ENCODE results near the gene TM9SF2.
A peak's percentile ranks its signal among the peaks of the same experiment; 100 is the strongest.
"Not testable (repeated sequence)": the region's sequence is repeated elsewhere in the genome, so short reads cannot be mapped to it uniquely, and the experiment has no call there.

The TM9SF2 gene, protein sequence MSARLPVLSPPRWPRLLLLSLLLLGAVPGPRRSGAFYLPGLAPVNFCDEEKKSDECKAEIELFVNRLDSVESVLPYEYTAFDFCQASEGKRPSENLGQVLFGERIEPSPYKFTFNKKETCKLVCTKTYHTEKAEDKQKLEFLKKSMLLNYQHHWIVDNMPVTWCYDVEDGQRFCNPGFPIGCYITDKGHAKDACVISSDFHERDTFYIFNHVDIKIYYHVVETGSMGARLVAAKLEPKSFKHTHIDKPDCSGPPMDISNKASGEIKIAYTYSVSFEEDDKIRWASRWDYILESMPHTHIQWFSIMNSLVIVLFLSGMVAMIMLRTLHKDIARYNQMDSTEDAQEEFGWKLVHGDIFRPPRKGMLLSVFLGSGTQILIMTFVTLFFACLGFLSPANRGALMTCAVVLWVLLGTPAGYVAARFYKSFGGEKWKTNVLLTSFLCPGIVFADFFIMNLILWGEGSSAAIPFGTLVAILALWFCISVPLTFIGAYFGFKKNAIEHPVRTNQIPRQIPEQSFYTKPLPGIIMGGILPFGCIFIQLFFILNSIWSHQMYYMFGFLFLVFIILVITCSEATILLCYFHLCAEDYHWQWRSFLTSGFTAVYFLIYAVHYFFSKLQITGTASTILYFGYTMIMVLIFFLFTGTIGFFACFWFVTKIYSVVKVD

DNA sequence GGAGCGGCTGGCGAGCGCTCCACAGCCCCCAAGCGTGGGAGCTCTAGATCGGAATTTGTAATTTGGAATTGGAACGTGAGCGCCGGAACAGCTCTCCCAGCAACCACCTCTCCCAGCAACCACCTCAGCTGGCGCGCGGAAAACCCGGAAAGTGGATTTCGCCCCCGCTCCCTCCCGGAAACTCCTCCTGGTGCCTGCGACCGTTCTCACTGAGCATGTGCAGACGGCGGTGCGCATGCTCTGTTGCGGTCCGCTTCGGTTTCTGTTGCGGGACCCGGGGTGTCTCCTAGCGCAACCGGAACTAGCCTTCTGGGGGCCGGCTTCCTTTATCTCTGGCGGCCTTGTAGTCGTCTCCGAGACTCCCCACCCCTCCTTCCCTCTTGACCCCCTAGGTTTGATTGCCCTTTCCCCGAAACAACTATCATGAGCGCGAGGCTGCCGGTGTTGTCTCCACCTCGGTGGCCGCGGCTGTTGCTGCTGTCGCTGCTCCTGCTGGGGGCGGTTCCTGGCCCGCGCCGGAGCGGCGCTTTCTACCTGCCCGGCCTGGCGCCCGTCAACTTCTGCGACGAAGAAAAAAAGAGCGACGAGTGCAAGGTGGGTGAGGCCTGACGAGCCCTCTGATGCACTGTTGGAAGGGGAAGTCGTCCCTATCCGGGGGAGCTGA lies at the start of gene TM9SF2:
TM9SF2 (plus strand) TSS at position 289 of the 664 bp plus-strand sequence; CDS start at position 424, 135 bp downstream.
- peak; percentile 91 for DNase-seq (ENCODE audit: low read depth, low spot score)

DNA sequence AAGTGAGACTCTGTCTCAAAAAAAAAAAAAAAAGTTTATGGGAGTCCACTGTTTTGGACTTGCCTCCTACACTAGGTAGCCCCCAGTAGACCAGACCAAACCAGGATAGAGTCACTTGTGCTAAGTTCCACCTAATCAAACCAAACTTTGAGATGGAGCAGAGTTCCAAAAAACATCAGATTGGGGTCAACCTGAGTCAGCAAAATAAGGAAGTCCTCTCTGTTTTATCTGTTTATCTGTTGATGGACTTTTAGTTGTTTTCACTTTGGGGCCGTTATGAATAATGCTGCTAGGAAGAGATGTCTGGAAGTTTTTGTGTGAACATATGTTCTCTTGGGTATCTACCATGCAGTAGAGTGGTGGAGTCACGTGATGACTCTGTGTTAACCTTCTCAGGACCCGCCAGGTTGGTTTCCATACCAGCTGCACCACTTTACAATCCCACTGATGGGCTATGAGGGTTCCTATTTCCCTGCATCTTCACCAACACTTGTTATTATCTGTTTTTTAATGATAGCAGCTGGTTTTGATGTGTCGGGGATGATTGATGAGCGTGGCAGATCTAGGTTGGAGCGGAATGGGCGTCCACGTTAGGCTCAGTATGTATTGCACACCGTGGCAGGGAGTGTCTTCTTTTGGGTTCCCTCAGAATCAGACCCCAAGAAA lies 46.6 kb upstream of the TM9SF2 start:
- no peak for DNase-seq (ENCODE audit: low read depth, low spot score)

DNA sequence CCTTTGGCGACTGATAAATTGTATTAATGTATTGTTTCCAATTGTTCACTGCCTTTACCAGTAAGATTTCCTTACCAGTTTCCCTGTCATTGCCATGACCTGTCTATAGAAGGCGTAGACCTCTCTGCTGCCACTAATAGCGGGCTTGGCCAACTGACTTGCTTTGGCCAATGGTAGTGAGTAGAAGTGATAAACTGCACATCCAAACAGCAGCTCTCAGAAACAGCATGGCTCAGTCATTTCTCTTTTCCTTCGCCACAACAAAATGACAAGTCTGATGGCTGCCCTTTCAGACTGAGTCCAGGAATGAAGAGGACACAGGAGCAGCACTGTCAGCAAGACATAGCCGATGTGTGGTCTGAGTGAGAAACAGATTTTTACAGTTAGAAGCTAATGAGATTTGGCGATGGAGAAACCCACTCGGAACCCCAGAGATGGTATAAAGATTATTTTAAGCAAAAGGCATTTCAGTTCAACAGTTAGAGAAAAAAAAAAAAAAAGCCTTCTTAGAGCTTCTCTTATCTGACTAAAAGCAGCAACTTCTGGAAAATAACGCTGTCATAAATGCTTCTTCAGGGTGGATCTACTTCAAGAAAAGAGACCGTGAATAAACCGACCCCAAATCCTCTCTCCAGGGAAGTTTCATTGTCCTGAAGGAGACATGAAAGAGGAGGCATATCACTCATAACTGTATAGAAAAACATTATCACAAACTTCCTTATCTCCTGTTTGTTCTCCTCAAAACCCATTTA lies 42.0 kb upstream of the TM9SF2 start:
- DNase-seq (ENCODE audit: low read depth, low spot score), result no peak

DNA sequence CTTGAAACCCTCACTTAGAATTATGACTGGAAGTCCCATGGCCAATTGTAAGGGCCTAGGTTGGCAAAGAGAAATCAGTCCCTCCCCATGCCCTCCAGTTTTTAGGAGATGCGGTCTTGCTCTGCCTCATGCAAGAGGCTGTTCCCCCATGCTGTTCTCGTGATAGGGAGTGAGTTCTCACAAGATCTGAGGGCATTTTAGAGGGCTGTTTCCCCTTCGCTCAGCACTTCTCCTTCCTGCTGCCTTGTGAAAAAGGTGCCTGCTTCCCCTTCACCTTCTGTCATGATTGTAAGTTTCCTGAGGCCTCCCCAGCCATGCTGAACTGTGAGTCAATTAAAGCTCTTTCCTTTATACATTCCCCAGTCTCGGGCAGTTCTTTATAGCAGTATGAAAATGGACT lies 40.5 kb upstream of the TM9SF2 start:
- not testable (repeated sequence) for DNase-seq (ENCODE audit: low read depth, low spot score)

DNA sequence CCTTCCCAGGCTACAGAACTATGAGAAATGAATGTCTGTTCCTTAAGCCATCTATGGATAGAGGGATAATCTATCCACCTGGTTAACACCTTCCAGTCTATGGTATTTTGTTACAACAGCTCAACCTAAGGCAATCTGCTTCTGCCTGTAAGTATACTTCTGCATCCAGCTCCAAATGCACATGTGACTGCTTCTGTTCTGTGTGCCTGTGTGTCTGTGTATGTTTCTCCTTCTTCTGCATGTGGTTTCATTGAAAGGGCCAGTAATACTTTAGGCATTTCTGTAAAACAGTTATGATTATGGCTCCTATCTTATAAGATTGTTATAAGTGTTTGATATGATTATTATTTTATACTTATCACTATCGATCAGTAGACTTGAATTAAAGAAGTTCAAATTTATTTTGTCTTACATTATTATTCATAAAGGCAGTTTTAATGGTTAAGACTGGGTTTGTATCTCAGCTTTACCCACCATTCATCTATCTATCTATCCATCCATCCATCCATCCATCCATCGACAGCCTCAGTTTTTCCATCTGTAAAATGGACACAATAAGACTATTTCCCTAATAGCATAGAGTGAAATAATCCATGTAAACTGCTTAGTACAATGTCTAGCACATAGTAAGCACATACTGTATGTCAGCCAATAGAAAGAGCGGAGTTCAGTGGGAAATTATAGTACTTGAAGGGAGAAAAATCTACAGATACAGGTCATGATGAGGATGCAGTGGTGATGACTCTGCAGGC lies 37.5 kb upstream of the TM9SF2 start:
- DNase-seq (ENCODE audit: low read depth, low spot score), result no peak

DNA sequence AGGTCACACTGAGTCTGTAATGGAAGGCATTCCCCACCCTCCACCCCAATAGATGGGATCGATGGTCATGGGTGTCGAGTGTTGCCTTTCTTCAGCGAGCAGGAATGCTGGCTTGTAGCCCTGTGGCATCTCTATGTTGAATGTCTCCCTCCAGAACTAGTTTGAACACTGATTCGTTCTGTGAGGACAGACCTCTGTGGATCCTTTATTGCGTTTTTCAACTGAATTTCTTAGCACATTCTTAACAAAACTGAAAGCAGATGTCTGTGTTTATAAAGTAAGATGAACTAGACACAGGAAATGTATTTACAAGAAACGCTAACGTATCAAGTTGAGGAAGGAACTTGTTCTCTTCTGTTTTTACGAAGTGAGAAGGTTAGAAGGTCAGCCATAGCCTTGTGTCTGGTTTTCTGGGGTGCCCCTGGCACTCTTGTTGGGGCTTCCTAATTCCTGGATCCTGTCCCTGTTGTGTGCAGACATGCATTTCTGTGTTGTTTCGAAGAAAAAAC lies 36.8 kb upstream of the TM9SF2 start:
- DNase-seq (ENCODE audit: low read depth, low spot score), result no peak

DNA sequence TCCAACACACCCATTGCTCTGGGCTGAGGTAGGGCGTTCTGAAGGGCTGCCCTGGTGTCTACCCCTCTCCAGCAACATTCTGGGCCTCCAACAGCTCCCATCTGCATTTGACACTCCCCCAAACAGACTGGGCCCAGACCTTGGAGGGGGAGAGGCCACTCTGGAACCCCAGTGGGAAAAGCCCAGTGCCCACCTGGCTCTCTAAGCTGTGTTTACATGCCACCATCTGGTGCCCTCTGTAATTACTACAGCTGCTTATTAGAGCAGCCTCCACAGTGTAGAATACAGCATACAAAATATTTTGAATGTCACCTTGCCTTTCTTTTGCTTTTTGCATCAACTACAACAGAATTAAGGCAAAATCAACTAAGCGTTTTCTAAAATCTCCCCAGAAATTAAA lies 35.8 kb upstream of the TM9SF2 start:
- DNase-seq (ENCODE audit: low read depth, low spot score), result no peak

DNA sequence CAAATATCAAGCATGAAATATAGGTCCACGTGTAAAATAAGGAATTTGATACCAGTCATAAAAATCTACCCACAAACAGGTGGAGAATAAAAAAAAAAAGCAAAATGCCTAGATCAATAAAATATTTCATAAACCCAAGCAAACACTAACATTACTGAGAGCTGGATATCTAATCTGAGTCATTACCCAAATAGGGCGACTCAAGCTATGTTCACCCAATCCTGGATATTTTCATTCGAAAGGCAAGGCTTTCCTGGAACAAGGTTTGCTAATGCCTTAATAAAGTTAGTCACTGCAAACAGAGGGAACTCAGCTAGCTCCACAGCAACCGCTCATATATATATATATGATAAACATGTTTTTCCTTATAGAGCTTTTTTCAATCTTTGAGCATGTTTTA lies 33.5 kb upstream of the TM9SF2 start:
- DNase-seq (ENCODE audit: low read depth, low spot score), result no peak

DNA sequence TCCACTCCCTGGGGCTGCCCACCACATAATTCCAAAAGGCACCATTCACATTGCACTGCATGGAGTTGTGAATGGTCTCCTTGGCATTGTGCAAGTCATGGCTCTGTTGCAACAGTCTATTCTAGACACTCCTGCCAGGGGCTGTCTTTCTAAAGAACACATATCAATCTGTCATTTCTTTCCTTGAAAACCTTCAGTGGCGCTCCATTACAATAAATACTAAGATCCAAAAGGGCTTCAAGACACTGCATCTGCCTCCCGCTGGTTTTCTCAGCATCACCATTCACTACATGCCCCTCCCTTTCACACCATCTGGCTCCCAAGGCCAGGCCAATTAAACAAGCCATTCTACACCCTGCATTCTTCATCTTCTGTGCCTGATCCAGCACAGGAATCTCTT lies 32.2 kb upstream of the TM9SF2 start:
- DNase-seq (ENCODE audit: low read depth, low spot score), result no peak

DNA sequence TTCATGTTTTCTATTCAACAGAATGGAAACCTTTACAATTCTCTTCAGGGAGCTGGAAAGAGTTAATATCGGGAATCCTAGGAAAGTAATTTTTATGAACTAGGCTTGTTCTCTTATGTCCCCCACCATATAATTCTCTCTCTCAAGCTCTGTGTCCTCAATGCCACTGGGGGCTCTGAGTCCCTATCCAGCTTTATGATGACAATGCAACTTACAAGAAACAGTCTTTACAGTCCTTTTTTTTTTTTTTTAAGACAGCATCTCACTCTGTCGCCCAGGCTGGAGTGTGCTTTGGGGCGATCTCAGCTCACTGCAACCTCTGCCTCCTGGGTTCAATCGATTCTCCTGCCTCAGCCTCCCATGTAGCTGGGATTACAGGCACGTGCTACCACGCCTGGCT lies 31.2 kb upstream of the TM9SF2 start:
- DNase-seq (ENCODE audit: low read depth, low spot score), result no peak

DNA sequence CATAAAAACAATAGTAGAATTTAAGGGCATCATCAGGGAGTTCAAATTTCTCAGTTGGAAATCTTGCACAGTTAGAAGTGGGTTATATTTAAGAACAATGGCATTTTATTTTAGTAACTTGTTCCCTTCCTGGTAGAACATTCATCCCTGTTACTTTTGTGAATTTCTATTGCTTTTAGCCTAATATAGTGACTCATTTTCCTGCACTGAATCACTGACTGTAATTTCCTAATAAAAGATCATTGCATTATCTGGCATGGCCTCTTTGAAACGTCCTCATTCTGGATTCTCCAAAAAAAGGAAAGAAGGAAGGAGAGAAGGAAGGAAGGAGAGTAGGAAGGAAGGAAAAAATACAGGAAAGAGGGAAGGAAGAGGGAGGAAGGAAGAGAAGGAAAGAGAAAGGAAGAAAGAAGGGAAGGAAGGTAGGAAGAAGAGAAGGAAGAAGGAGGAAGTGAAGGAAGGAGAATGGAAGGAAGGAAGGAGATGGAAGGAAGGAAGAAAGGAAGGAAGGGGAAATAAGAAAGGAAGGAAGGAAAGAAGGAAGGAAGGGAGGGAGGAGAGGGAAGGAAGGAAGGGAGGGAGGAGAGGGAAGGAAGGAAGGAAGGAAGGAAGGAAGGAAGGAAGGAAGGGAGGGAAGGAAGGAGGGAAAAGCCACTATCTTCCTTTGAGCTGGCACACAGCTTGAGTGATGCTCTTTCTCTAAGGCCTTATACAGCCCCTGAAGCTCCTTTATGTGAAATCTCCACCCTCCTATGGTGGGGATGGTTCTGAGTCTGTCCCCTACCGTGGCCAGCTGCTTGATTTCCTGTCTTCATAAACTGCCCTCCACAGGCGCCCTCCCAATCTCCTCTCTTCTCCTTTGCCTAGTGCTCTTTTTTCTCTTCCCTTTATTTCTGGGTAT lies 29.8 kb upstream of the TM9SF2 start:
- DNase-seq (ENCODE audit: low read depth, low spot score), result no peak

DNA sequence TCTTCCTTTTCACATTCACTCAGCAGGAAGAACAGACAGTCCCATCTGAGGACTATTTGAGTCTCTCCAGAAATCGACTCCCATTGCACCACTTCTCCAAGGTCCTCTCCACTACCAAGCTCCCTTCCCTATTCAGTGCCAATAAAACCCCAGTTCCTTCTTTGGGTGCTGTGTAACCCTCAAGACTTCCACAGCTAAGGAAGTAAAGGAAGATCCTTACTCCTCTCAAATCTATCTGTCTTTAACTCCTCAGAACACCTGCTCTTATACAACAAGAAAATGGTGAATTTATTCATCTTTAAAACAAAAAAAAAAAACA lies 29.2 kb upstream of the TM9SF2 start:
- DNase-seq (ENCODE audit: low read depth, low spot score), result no peak

DNA sequence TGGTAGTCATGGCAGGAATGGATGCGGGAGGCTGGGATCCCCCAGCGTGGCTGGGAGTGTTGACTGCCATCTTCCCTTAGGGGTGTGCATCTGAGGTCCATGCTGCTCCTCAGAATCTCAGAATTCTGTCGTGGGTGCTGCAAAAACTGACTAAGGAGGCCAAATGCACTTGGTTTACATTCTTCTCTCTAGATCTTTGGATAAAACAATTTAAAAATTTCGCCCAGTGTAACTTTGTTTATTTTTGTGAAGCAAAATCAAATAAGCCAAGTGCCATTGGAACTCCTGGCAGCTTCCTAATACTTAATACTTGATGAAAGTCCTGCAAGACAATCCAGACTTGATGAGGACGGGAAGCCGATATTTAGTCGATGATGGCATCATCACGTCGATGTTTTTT lies 27.8 kb upstream of the TM9SF2 start:
- no peak for DNase-seq (ENCODE audit: low read depth, low spot score)

DNA sequence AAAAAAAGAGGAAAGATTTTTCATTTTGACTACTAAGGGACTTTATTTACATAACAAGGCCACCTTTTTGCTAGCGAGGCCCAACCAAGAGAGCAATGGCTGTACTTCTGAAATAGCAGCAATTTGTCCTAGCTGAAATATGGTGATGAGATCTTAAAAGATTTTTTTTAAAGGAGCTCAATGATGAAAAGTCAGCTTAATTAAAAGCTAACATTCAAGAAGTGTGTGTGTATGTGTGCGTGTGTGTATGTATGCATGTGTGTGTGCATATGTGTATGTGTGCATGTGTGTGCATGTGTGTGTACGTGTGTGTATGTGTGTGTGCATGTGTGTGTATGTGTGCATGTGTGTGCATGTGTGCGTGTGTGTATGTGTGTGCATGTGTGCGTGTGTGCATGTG lies 24.6 kb upstream of the TM9SF2 start:
- DNase-seq (ENCODE audit: low read depth, low spot score), result no peak

DNA sequence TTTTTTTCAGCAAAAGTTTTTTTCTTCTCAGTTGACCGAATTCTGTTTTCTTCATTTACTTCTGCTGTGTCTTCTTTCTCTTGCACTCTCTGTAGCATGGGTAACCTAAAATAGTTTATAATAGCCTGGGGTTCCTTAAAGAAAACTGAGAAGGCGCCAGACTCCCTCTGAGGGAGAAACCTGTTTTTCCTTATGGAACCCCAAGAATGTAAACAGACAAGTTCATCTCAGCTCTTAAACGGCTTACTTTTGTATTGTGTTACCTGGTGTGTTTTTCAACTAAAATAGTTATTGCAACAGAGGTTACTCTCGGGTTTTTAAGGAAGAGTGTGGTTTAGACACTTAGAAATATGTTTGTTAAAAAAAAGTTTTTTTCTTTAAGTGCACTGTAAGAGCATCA lies 23.8 kb upstream of the TM9SF2 start:
- no peak for DNase-seq (ENCODE audit: low read depth, low spot score)

DNA sequence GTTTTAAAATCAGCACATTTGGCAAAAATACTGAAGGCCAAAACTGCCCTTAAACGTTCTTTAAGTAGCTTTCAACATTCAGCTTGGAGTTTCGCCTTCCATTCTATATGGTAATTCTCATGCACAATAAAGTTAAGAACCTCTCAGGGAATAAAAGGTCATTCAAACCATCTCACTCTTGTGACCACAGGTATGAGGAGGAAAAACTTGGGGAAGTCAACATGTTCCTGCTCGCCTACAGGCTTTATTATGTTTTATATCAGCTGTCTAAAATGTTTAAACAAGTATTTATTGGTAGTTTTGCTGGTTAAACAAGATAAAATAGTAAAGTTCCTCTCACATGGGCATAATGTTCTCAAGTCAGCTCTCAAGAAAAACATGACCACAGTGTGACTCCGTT lies 19.9 kb upstream of the TM9SF2 start:
- no peak for DNase-seq (ENCODE audit: low read depth, low spot score)

DNA sequence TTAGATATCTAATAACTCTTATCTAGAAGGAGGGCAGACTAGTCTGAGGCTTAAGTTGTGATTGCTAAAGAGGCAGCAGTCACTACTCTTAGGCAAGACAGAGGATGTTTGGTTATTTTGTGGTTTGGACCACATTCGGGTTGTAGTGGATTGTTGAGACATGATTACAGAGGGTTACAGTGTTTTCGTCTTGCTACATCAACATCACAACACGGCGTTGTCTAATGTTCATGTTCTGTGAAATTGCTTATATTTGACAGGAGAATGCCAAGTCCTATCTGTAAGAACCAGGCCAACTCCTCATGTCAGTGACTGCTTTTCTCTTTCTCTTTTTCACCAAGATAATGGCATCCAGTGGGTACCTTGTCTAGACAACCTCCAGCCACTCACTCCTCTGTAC lies 16.8 kb upstream of the TM9SF2 start:
- no peak for DNase-seq (ENCODE audit: low read depth, low spot score)

DNA sequence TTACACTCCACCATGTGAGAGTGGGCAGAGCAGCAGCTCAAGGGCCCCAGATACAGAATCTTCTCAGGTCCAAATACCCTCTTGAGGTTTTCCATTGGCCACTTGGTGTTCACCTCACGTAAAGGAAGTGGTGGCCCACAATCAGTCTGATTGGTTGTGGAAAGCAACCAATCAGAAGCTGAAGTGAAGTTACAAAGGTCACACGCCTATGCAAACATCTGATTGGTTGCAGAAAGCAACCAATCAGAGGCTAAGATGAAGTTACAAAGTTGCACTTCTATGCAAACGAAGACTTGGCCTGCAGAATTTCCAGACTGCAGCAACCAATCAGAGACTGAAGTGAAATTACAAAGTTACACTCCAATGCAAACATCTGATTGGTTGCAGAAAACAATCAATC lies 14.3 kb upstream of the TM9SF2 start:
- DNase-seq (ENCODE audit: low read depth, low spot score), result no peak

DNA sequence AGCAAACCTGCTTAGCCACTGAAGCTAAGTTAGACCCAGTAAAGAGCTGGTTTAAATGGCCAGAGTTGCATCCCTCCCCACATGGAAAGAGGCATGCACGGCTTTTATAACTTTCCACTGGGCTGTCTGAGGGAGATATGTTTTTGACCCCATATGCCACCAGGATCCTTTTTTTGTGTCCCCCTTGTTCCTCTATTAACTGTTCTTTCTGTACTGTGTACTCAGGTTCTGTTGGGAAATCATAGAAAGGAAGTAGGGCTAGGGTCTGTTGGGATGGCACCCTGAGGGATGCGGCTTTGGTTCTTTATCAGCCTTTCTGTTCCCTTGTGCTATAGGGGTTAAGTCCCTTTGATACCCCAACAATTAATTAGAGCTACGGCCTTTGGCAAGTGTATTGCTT lies 12.2 kb upstream of the TM9SF2 start:
- DNase-seq (ENCODE audit: low read depth, low spot score), result no peak

DNA sequence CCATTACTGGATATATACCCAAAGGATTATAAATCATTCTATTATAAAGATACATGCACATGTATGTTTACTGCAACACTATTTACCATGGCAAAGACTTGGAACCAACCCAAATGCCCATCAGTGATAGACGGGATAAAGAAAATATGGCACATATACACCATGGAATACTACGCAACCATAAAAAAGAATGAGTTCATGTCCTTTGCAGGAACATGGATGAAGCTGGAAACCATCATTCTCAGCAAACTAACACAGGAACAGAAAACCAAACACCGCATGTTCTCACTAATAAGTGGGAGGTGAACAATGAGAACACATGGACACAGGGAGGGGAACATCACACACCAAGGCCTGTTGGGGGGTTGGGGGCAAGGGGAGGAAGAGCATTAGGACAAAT lies 9.5 kb upstream of the TM9SF2 start:
- not testable (repeated sequence) for DNase-seq (ENCODE audit: low read depth, low spot score)

All from activated naive CD8-positive, alpha-beta T cell treated with anti-CD3 and anti-CD28 coated beads, Interleukin-2, amount 50 U/mL, for 16 hours (primary cell).